Muscle of leg (tissue), 11 donors: Measurements from ENCODE around the gene THSD4. TPM values are rescaled to one million over a fixed set of nuclear protein-coding genes. Genes with fewer than 3 reads are reported as not detected.

Experiments used
- DNase-seq: peaks from one replicate; pipeline ENCODE4 v3.0.0; 2013
- H3K27ac ChIP-seq: one replicate; pipeline ENCODE4 v1.5.1; 2013; ENCODE audit warnings: mild to moderate bottlenecking, low read length, control low read depth
- H3K27me3 ChIP-seq: one replicate; pipeline ENCODE4 v1.6.1; 2013; ENCODE audit warnings: low read length; ENCODE audit not compliant: control insufficient read depth, insufficient read depth
- H3K36me3 ChIP-seq: one replicate; pipeline ENCODE4 v1.6.1; 2013; ENCODE audit warnings: low read length; ENCODE audit not compliant: control insufficient read depth, insufficient read depth
- H3K4me1 ChIP-seq: one replicate; pipeline ENCODE4 v1.6.1; 2013; ENCODE audit warnings: low read length; ENCODE audit not compliant: control insufficient read depth, insufficient read depth
- H3K4me3 ChIP-seq: one replicate; pipeline ENCODE4 v1.5.1; 2013; ENCODE audit warnings: low read length, control low read depth
- H3K9me3 ChIP-seq: replicated peaks from 2 replicates; pipeline ENCODE4 v1.6.1; 2013; ENCODE audit warnings: low read depth, low read length; ENCODE audit not compliant: control insufficient read depth
- WGBS: methylation state at CpG from one replicate; pipeline ENCODE4 v1.1.5; 2013; ENCODE audit warnings: missing lambda C conversion rate; ENCODE audit not compliant: insufficient coverage; 5-methylcytosine and 5-hydroxymethylcytosine counted together
- polyA plus RNA-seq, 8 donors: library from polyadenylated mRNA; unstranded; fragments of 120-200 nt; gene quantifications; one replicate each; pipeline versions ENCODE4 v1.2.1 to v1.2.3, GENCODE V29; 2013; ENCODE audit warnings: inconsistent platforms in 1 of 8, low replicate concordance in 1 of 8; ENCODE audit not compliant: insufficient read length in 8 of 8, insufficient read depth in 1 of 8
- total RNA-seq: library from RNA; stranded (reverse); fragments of 120-200 nt; gene quantifications from one replicate; pipeline ENCODE4 v1.2.4, GENCODE V29; 2013

Gene THSD4
- total and polyA plus RNA-seq, 9 donors = 17.6 to 33.8 (median 25.5) TPM

- no peak overlapping the region for H3K4me3 ChIP-seq
- 93% methylated on average over 2 of the region's 5 CpGs for WGBS
- H3K36me3 ChIP-seq = no peaks in the 10 kb centered on the region
- H3K4me1 ChIP-seq = peaks cover 21% of the 10 kb centered on the region
- H3K27ac ChIP-seq = no peak overlapping the region
- H3K27me3 ChIP-seq = no peaks in the 10 kb centered on the region
- no peaks in the 10 kb centered on the region for H3K9me3 ChIP-seq
- no peak for DNase-seq
Measured at GRCh38 chr15:71185706-71186105, 70.4 kb downstream of the THSD4 start.

- 30% methylated on average over 2 of the region's 3 CpGs for WGBS
- H3K4me1 ChIP-seq = peaks cover 23% of the 10 kb centered on the region
- no peaks in the 10 kb centered on the region for H3K36me3 ChIP-seq
- peak; percentile 38 for DNase-seq
- H3K27me3 ChIP-seq = no peaks in the 10 kb centered on the region
- no peaks in the 10 kb centered on the region for H3K9me3 ChIP-seq
- no peak overlapping the region for H3K27ac ChIP-seq
- no peak overlapping the region for H3K4me3 ChIP-seq
Measured at GRCh38 chr15:71186267-71186666, 71.0 kb downstream of the THSD4 start.

- no peak for DNase-seq
- H3K36me3 ChIP-seq = no peaks in the 10 kb centered on the region
- H3K27ac ChIP-seq = no peak overlapping the region
- H3K4me3 ChIP-seq = no peak overlapping the region
- 78% methylated on average over 2 of the region's 5 CpGs for WGBS
- H3K4me1 ChIP-seq = peaks cover 24% of the 10 kb centered on the region
- no peaks in the 10 kb centered on the region for H3K9me3 ChIP-seq
- no peaks in the 10 kb centered on the region for H3K27me3 ChIP-seq
Measured at GRCh38 chr15:71187078-71187477, 71.8 kb downstream of the THSD4 start.

DNA sequence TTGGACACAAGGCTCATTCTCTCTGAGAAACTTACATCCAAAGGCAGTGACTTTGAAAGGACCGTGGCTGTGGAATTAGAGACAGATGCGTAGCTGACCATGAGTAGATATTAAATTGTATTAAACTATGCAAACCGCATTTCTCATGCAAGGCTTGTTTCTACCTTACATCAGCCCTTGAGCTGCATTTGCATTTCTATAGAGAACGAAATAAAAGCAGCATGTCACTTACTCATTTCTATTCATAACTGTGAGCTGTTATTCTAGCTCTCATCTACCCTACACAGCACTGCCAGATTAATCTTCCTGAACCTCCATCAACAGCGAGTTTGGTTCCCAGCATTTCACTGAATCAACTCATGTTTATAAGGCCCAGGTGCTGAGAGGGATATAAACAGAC lies 72.3 kb downstream of the THSD4 start:
- no peaks in the 10 kb centered on the region for H3K36me3 ChIP-seq
- WGBS = 57% methylated on average over 1 of the region's 5 CpGs
- H3K4me1 ChIP-seq = peaks cover 24% of the 10 kb centered on the region
- DNase-seq = peak; percentile 27
- H3K27me3 ChIP-seq = no peaks in the 10 kb centered on the region
- H3K4me3 ChIP-seq = no peak overlapping the region
- H3K9me3 ChIP-seq = no peaks in the 10 kb centered on the region
- no peak overlapping the region for H3K27ac ChIP-seq

- no peak overlapping the region for H3K27ac ChIP-seq
- no peak for DNase-seq
- WGBS = 72% methylated on average over 5 of the region's 6 CpGs
Measured at GRCh38 chr15:71189718-71190117, 74.4 kb downstream of the THSD4 start.

GRCh38 chr15:71191296-71191695 lies 76.0 kb downstream of the THSD4 start:
- H3K4me1 ChIP-seq = peaks cover 29% of the 10 kb centered on the region
- DNase-seq = no peak
- H3K27me3 ChIP-seq = no peaks in the 10 kb centered on the region
- no peak overlapping the region for H3K27ac ChIP-seq
- 43% methylated on average over 3 of the region's 4 CpGs for WGBS
- no peak overlapping the region for H3K4me3 ChIP-seq
- no peaks in the 10 kb centered on the region for H3K9me3 ChIP-seq
- no peaks in the 10 kb centered on the region for H3K36me3 ChIP-seq

More at GRCh38 chr15:71189718-71190117, 74.4 kb downstream of the THSD4 start:
- H3K9me3 ChIP-seq = no peaks in the 10 kb centered on the region
- H3K4me1 ChIP-seq = peaks cover 32% of the 10 kb centered on the region
- H3K4me3 ChIP-seq = no peak overlapping the region
- H3K36me3 ChIP-seq = no peaks in the 10 kb centered on the region
- H3K27me3 ChIP-seq = no peaks in the 10 kb centered on the region

- Histone ChIP-seq H3K27ac (no peak overlapping the region), H3K9me3 (no peaks in the 10 kb centered on the region), H3K4me1 (peaks cover 24% of the 10 kb centered on the region), H3K27me3 (no peaks in the 10 kb centered on the region), H3K4me3 (no peak overlapping the region), H3K36me3 (no peaks in the 10 kb centered on the region)
- peak; percentile 84 for DNase-seq
- WGBS = 22% methylated on average over 3 of the region's 7 CpGs
Measured at GRCh38 chr15:71192816-71193215, 77.5 kb downstream of the THSD4 start.

DNA sequence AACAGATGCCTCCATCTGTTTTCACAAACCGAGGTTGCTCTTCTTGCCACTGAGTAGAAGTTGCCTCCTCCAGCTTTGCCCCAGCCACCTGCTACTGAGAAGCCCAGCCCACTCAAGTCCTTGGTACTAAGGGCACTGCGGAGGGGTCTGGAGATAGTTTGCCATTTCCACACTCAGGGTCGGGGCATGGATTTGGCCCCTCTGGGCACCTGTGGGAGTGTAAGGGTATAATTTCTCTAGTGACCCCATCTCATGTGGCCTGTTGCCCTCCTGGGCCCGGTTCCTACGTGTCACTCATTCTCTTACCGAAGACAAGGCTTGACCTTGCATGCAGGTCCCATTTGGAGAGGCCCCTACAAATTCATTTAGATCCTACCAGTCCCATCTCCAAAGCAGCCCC lies 79.0 kb downstream of the THSD4 start:
- 53% methylated on average over 4 of the region's 6 CpGs for WGBS
- no peak for DNase-seq
- Histone ChIP-seq H3K9me3 (no peaks in the 10 kb centered on the region), H3K36me3 (no peaks in the 10 kb centered on the region), H3K27ac (no peak overlapping the region), H3K4me1 (peaks cover 14% of the 10 kb centered on the region), H3K4me3 (no peak overlapping the region), H3K27me3 (no peaks in the 10 kb centered on the region)

- Histone ChIP-seq H3K4me1 (peaks cover 16% of the 10 kb centered on the region), H3K4me3 (no peak overlapping the region), H3K9me3 (no peaks in the 10 kb centered on the region), H3K36me3 (no peaks in the 10 kb centered on the region), H3K27me3 (no peaks in the 10 kb centered on the region), H3K27ac (no peak overlapping the region)
- no peak for DNase-seq
- no CpG with 5 or more reads among the region's 1 CpG for WGBS
Measured at GRCh38 chr15:71195242-71195641, 80.0 kb downstream of the THSD4 start.

DNA sequence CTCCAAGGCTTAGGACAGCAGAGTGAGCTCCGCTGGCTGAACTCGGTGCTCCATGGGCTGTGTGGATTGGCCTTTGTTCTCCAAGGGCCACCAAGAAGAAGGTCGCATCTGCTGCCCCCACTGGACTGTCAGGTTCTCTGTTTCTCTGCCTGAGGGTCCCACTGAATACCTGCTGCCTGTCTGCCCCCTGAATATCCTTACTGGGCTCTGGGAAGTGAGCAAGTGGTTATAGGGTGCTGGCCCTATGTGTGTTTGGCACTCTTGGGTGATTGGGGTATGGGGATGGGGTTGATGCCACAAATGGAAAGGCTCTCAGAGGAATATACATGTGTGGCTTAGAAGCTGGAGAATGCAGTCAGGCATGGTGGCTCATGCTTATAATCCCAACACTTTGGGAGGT lies 82.3 kb downstream of the THSD4 start:
- WGBS = 94% methylated on average over 3 of the region's 3 CpGs
- Histone ChIP-seq H3K4me1 (peaks cover 27% of the 10 kb centered on the region), H3K36me3 (no peaks in the 10 kb centered on the region), H3K27me3 (no peaks in the 10 kb centered on the region), H3K27ac (no peak overlapping the region), H3K9me3 (no peaks in the 10 kb centered on the region), H3K4me3 (no peak overlapping the region)
- DNase-seq = no peak

- Histone ChIP-seq H3K27me3 (no peaks in the 10 kb centered on the region), H3K36me3 (no peaks in the 10 kb centered on the region), H3K9me3 (no peaks in the 10 kb centered on the region), H3K4me1 (peaks cover 29% of the 10 kb centered on the region), H3K4me3 (no peak overlapping the region), H3K27ac (no peak overlapping the region)
- no peak for DNase-seq
- WGBS = 60% methylated on average over 2 of the region's 3 CpGs
Measured at GRCh38 chr15:71198846-71199245, 83.6 kb downstream of the THSD4 start.
